Esophagus muscularis mucosa (tissue), 4 donors: ENCODE data around the gene ANKLE2. TPM values are rescaled to one million over a fixed set of nuclear protein-coding genes. Genes with fewer than 3 reads are reported as not detected.

Experiments
- DNase-seq: peaks from one replicate; pipeline ENCODE4 v3.0.0-alpha.2; 2017; ENCODE audit errors: extremely low spot score
- H3K27ac ChIP-seq, 4 donors: fragments of 200-600 bp; sonication (generic); replicated peaks in 1 of 4; 1 replicate in 3 of 4; 2 replicates in 1 of 4; pipeline ENCODE4 v1.5.1; 2016 to 2019; ENCODE audit warnings: mild to moderate bottlenecking in 1 of 4
- H3K27me3 ChIP-seq, 4 donors: fragments of 200-600 bp; sonication (generic); one replicate each; pipeline versions ENCODE4 v1.5.1 to v1.6.0; 2016 to 2019
- H3K36me3 ChIP-seq, 4 donors: fragments of 200-600 bp; sonication (generic); one replicate each; pipeline ENCODE4 v1.5.1; 2016 to 2019
- H3K4me1 ChIP-seq, 4 donors: fragments of 200-600 bp; sonication (generic); one replicate each; pipeline ENCODE4 v1.5.1; 2016 to 2019
- H3K4me3 ChIP-seq, 4 donors: fragments of 200-600 bp; sonication (generic); 1 replicate in 2 of 4; 2 replicates in 2 of 4; pipeline ENCODE4 v1.5.1; 2016 to 2019; ENCODE audit warnings: mild to moderate bottlenecking in 4 of 4, moderate library complexity in 1 of 4
- H3K9me3 ChIP-seq, 4 donors: fragments of 200-600 bp; sonication (generic); 1 replicate in 3 of 4; 2 replicates in 1 of 4; pipeline ENCODE4 v1.5.1; 2016 to 2019
- CTCF ChIP-seq, 3 experiments: fragments of 200-600 bp in 2 of 3; fragments of 450-650 bp in 1 of 3; sonication (generic) in 2 of 3; IDR thresholded peaks; one replicate each; pipeline ENCODE4 v1.5.1; 2017 to 2019; ENCODE audit warnings: antibody characterized with exemption in 3 of 3, mild to moderate bottlenecking in 2 of 3, moderate library complexity in 1 of 3
- EP300 ChIP-seq: sonication (generic); formaldehyde crosslinking; IDR thresholded peaks from one replicate; pipeline ENCODE4 v1.6.1; 2017; ENCODE audit warnings: antibody characterized with exemption
- POLR2A ChIP-seq: fragments of 450-650 bp; IDR thresholded peaks from one replicate; pipeline ENCODE4 v1.6.1; 2017; ENCODE audit warnings: antibody characterized with exemption, moderate library complexity, mild to moderate bottlenecking, low read depth
- POLR2AphosphoS5 ChIP-seq, 2 donors: sonication (generic); formaldehyde crosslinking; IDR thresholded peaks; one replicate each; pipeline ENCODE4 v1.6.1; 2017; ENCODE audit warnings: antibody characterized with exemption in 2 of 2
- WGBS: methylation state at CpG from one replicate; pipeline ENCODE4 v1.1.5; 2018; 5-methylcytosine and 5-hydroxymethylcytosine counted together
- intact Hi-C: fragments of 100-400 bp; cut with DNase I; formaldehyde crosslinking; loops from one replicate; pipeline ENCODE4 v1.15.1; 2023
- total RNA-seq, 4 donors: library from RNA; depleted of rRNA; stranded (reverse); fragments of >200 nt; gene quantifications; one replicate each; pipeline versions ENCODE4 v1.1.0 to v1.2.1, GENCODE V29; 2016

The ANKLE2 gene
- total RNA-seq, 4 donors from 2014 or later: 40.2 to 47.2 (median 45.4) TPM

- H3K9me3 ChIP-seq: no peaks in the 10 kb centered on the region
- H3K4me1 ChIP-seq: peaks cover 12 to 41% (median 23%) of the 10 kb centered on the region in 4 donors
- 78% methylated on average over 12 of the region's 15 CpGs for WGBS
- H3K4me3 ChIP-seq: no peak overlapping the region
- no peak overlapping the region for H3K27ac ChIP-seq
- no peaks in the 10 kb centered on the region for H3K27me3 ChIP-seq
- intact Hi-C loops: no loop called here
- H3K36me3 ChIP-seq: peaks cover 32 to 69% (median 53%) of the 10 kb centered on the region in 4 donors
- DNase-seq: no peak
- TF ChIP-seq POLR2A (no peak), EP300 (no peak), POLR2AphosphoS5 (IDR thresholded peaks at IDR 0.05) (no peak), CTCF (IDR thresholded peaks at IDR 0.05) (no peak)
Measured at GRCh38 chr12:132771126-132771838, 9.7 kb upstream of the ANKLE2 start.

DNA sequence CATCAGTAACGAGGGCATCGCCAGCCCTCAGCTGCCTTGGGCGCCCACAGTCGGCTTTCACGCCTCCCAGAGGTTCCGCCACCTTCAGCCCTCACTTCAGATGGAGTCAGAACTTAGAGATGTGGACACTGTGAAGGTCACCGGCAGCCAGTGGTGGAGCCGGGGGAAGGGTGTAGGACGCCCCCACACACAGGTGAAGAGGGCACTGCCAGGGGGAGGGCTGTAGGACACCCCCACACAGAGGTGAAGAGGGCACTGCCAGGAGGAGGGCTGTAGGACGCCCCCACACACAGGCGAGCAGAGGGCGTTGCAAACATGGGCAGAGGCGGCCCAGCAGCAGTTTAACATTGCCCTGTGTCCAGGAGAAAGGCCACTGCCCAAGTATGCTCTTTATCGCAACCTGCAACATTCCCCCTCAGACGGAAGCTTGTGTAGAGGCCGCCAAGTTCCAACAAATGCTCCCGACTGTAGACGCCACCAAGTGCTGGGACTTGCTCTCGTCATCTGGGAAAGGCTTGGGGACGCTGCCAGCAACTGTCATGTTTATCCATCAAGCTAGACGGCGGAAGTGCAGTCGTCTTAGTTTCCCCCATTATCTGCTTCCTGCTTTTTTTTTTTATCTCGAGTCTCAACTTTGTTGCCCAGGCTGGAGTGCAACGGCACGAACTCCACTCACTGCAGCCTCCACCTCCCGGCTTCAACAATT lies 4.9 kb upstream of the ANKLE2 start:
- H3K4me3 ChIP-seq: no peak overlapping the region
- TF ChIP-seq POLR2A (no peak), EP300 (no peak), POLR2AphosphoS5 (IDR thresholded peaks at IDR 0.05) (no peak), CTCF (IDR thresholded peaks at IDR 0.05) (no peak)

GRCh38 chr12:132765361-132765760 lies 3.7 kb upstream of the ANKLE2 start:
- no peak overlapping the region for H3K27ac ChIP-seq
- intact Hi-C loops: loop anchor here (10.0 kb wide), 1 partner anchor 119 kb away; the partner anchor contains the start of gene CHFR
- H3K4me3 ChIP-seq: no peak overlapping the region
- no peaks in the 10 kb centered on the region for H3K27me3 ChIP-seq
- WGBS: 79% methylated on average over 11 of the region's 11 CpGs
- no peak for DNase-seq
- peaks cover 0 to 13% (median 7%) of the 10 kb centered on the region in 4 donors for H3K36me3 ChIP-seq
- peaks cover 27 to 39% (median 33%) of the 10 kb centered on the region in 4 donors for H3K4me1 ChIP-seq
- no peaks in the 10 kb centered on the region for H3K9me3 ChIP-seq
- TF ChIP-seq CTCF (IDR thresholded peaks at IDR 0.05) (no peak), POLR2AphosphoS5 (IDR thresholded peaks at IDR 0.05) (no peak), POLR2A (no peak), EP300 (no peak)

More for the DNA sequence above, 4.9 kb upstream of the ANKLE2 start:
- 54% methylated on average over 16 of the region's 27 CpGs for WGBS
- peak overlapping the region in 1 of 4 donors; percentile 15 for H3K27ac ChIP-seq
- H3K9me3 ChIP-seq: no peaks in the 10 kb centered on the region
- intact Hi-C loops: loop anchor here (10.0 kb wide), 1 partner anchor 118 kb away; the partner anchor contains the start of gene CHFR
- H3K36me3 ChIP-seq: peaks cover 3 to 23% (median 10%) of the 10 kb centered on the region in 4 donors
- DNase-seq: no peak
- no peaks in the 10 kb centered on the region for H3K27me3 ChIP-seq
- peaks cover 22 to 31% (median 26%) of the 10 kb centered on the region in 4 donors for H3K4me1 ChIP-seq

DNA sequence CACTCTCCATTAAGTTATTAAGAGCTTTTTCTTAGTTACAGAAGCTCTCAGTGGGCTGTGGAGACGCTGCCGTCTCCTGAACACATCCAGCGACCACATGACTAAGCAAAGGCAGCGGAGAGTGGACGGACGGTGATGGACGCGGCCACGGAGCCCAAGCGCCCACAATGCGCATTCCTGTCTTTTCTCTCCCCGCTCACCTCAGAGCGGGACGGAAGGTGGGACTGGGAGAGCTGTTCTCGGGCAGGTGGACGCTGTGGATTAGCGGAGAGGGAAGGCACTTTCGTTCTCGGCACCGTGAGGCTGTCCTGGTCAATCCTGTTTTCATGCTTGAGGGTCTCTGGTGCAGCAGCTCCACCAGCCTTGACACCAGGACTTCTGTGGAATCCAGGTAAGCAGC lies 2.6 kb upstream of the ANKLE2 start:
- no peaks in the 10 kb centered on the region for H3K9me3 ChIP-seq
- intact Hi-C loops: loop anchor here (5.0 to 10.0 kb wide), 2 partner anchors 63 to 121 kb away; partner anchors contain the start of genes CHFR and GOLGA3
- H3K27me3 ChIP-seq: no peaks in the 10 kb centered on the region
- H3K4me3 ChIP-seq: no peak overlapping the region
- 95% methylated on average over 20 of the region's 20 CpGs for WGBS
- no peak for DNase-seq
- H3K36me3 ChIP-seq: peaks cover 0 to 2% (median 0%) of the 10 kb centered on the region in 4 donors
- H3K27ac ChIP-seq: no peak overlapping the region
- H3K4me1 ChIP-seq: peaks cover 38 to 48% (median 44%) of the 10 kb centered on the region in 4 donors
- no peak for TF ChIP-seq POLR2AphosphoS5 (IDR thresholded peaks at IDR 0.05)
- TF ChIP-seq CTCF (IDR thresholded peaks at IDR 0.05): no peak
- TF ChIP-seq EP300: no peak
- TF ChIP-seq POLR2A: no peak
